HK-2 (cell line): ENCODE measurements around the gene NYNRIN.
"Not testable (repeated sequence)": the region's sequence is repeated elsewhere in the genome, so short reads cannot be mapped to it uniquely, and the experiment has no call there.

Experiments used
- DNase-seq: peaks from one replicate; pipeline ENCODE4 v3.0.0-alpha.2; 2018; ENCODE audit not compliant: unreplicated experiment

The NYNRIN gene

DNA sequence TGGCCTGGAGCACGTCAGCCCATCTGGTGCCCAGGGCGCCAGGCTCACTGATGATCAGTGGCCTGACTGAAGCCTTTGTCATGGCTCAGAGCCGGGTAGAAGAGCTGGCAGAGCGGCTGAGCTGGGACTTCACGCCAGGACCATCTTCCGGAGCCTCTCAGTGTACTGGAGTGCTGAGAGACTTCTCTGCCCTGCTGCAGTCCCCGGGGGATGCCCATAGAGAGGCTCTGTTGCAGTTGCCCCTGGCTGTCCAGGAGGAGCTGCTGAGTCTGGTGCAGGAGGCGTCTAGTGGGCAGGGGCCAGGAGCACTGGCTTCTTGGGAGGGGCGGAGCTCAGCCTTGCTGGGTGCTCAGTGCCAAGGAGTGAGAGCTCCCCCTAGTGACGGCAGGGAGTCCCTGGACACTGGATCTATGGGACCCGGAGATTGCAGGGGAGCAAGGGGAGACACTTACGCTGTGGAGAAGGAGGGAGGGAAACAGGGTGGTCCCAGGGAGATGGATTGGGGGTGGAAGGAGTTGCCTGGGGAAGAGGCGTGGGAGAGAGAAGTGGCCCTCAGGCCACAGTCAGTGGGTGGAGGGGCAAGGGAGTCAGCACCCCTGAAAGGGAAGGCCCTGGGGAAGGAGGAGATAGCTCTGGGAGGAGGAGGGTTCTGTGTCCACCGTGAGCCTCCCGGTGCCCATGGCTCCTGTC, 32.9 kb downstream of the NYNRIN start:
- DNase-seq = peak; percentile 89

DNA sequence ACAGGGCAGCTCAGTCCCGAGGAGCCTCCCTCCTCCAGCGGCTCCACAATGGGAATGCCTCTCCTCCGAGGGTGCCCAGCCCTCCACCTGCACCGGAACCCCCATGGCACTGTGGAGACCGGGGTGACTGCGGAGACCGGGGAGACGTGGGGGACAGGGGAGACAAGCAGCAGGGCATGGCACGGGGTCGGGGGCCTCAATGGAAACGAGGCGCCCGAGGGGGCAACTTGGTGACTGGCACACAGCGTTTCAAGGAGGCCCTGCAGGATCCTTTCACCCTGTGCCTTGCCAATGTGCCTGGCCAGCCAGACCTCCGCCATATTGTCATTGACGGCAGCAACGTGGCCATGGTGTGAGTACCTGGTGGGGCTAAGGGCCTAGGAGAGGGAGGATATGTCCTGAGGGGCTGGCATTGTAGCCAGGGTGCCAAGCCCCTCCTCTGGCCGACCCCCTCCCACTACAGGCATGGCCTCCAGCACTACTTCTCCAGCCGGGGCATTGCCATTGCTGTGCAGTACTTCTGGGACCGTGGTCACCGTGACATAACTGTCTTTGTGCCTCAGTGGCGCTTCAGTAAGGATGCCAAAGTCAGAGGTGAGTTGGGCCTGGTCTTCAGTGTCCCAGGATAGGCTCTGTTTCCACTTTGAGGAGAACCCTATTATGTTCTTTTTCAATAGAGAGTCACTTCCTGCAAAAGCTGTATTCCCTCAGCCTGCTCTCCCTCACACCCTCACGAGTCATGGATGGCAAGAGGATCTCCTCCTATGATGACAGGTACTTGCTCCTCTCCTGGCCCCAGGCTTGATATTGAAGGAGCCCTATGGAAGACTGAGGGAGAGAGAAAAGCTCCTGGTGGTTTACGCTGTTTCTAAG, 33.7 kb downstream of the NYNRIN start:
- DNase-seq = no peak

DNA sequence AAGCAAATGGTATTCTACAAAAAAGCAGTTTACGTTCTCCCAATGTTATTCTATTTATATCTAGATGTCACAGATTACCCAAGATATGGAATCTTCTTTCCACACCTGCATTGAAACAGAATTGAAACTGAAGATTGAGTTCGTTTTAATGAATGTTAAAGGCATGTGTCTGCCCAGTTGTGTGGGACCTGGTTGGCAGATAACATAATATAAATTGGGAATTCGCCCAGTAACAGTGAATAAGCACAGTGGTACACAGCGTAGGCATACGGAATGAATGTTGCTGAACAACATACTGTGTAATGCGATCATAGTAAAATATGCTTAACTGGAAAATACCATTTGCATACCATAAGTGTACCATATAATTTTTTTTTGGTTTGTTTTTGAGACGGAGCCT, 35.2 kb downstream of the NYNRIN start:
- DNase-seq = no peak

DNA sequence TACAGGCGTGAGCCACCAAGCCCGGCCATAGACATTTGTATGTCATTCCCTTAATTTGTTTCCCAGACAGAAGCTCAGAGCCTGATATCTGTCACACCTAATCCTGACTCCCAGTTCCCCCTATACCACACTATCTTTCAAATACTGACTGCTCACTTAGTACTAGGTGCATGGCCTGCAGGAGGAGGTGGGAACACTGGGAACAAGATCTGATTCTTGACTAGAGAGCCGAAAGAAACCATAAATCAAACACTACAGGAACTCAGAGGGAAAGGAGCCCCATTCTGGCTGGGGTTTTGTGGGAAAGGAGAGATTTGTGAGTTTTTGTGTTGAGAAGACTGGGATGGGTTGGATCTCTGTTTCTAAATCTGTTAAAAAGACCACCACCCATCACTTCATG, 35.9 kb downstream of the NYNRIN start:
- no peak for DNase-seq

DNA sequence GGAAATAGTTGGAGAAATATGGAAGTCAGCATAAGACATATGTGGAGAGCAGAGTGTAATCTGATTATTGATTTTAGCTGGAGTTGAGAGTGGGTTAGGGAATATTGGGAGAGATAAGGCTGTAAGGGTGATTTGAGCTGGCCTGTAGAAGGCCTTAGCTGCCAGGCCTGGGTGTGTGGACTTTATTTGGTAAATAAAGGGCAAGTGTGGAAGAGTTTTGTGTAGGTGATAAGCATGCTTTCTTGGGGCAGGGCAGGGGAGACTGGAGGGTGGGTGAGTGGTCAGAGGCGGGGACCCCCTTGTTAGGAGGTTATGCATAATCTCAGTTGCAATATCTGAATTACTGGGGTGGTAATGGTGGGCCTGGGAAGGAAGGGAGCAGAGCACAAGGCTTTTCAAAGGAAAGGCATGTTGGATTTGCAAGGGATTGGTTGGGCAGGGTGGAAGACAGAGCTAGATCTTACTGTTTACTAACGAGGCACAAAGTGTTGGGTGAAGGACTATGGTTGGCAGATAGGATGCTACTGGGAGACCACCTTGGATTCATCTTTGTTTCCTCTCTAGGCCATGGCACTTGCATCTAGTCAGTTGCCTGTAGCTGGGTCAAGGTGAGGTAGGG, 36.5 kb downstream of the NYNRIN start:
- no peak for DNase-seq

DNA sequence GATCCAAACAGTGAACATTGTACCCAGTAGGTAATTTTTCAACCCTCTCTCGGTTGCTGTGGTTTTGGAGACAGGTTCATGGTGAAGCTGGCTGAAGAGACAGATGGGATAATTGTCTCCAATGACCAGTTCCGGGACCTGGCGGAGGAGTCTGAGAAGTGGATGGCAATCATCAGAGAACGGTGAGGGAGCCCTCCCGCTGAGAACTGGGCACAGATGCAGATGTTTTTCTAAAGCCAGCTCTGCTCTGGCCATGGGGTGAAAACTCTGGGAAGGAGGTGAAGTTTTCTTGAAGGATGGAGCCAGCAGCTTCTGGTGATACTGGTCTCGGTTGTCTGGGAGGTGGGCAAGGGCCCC, 37.2 kb downstream of the NYNRIN start:
- DNase-seq = no peak

DNA sequence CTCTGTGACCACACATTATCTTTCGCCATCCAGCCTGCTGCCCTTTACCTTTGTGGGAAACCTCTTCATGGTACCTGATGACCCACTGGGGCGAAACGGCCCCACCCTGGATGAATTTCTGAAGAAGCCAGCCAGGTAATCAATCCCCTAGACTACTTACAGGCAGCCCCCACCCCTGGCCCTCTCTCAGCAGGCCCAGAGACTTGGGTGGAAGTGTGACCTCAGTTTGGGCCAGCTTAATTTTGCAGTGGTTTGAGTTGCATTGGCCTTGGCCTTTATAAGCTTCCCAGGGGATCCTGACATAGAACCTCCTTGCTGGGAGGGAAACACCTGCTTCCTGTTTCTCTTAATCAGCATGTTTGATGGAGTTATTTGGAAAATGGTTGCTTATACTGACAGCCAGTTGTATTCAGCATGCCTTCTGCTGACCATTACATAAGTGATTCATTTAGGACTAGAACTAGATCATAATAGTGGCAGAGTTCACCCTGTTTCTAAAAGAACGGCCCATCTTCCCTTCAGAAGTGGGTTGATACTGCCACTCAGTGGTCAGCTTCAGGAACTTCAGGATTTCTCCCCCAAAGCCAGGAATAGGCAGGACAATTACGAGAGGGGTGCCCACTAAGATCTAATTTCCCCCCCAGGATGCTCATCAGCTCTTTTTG, 37.7 kb downstream of the NYNRIN start:
- DNase-seq = peak; percentile 35

DNA sequence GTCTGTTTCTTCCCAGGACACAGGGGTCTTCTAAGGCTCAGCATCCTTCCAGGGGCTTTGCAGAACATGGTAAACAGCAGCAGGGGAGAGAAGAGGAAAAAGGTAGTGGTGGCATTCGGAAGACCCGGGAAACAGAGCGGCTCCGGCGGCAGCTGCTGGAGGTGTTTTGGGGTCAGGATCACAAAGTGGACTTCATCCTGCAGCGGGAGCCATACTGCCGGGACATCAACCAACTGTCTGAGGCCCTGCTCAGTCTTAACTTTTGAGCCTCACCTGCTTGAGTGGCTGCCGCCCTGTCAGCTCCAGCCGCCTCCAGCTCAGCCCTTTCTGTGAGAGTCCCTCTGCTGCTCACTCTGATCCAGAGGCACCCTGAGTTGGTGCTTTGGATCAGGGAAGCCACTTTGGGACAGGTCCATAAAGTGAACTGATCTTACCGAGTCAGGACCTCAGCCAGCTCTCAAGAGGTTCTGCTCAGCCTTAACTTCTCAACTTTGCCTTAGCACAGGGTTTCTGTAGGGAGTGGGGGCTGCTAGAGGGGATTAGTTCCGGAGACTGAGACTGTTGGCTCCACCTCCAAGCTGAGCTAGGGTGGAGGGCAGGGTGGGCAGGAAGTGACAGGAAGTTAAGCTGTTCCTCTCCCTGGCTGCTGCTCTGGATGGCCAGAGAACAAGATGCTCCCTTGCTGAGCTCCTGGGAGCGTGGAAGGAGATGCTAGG, 38.4 kb downstream of the NYNRIN start:
- no peak for DNase-seq

DNA sequence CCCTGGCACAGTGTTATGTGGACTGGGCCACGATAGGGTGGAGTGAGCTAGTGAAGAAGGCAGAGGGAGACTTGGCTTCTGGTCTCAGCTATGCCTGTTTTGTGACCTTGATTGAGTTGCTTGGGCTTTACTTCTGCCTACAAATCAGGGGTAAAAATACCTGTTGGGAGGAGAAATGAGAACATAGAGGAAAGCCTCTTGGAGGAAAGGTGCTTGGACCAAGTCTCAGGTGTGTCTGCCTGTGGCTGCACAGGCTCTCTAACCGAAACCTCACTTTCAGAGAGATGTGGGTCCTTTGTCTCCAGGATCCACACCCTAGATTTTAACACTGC, 38.9 kb downstream of the NYNRIN start:
- DNase-seq = no peak

DNA sequence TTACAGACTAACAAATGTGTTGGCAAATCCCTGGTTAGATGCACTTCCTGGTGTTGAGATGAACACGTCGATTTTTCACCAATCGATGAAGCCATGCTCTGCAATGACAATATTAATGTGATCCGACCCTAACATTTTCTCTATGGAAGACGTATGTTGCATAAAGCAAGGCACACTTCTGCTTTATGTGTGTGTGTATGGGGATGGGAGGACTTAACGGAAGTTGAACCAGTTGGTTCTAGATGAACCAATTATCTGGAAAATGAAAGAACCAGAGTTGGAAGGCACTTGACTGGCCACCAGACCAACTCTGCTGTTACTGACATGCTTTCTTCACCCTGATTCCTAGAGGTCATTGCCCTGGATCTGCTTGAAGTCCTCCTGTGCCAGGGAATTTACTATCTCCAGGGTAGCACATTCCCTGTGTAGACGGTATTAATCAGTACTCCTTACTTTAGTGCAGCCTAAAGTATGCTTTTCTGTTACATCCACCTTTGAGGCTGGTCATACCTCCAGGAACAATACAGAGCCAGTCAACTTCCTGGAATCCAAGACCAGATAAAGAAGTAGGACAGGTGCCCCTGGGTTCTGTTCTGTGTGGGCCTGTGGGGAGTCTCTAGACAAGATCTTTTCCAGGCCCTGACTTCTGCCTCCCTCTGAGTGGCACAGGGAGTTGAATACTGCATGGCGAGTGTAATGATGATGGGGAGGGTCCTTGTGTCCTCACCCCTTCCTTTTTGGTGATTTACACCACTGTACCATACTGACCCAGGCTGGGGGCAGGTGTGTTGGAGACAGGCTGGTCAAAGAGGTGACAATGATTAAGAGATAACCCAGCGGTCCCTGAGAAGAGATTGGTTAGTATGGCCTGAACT, 39.7 kb downstream of the NYNRIN start:
- DNase-seq = no peak

DNA sequence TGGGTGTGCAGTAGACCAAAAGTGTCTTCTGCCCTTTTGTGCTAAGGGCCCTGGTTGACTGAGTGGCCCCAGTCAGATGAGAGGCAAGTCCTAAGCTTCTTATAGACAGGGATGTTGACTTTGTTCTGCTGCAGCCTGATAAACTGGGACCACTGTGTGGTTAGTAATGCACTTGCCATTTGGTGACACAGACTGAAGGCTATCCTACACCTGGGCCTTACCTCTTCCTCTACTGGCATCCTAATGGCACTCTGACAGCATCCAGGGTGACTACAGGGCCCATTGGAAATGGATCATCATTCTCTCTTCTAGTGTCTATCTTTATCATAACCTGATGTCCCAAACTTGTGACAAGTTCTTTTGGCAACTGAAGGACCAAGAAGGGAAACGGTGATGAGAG, 40.5 kb downstream of the NYNRIN start:
- DNase-seq = no peak

DNA sequence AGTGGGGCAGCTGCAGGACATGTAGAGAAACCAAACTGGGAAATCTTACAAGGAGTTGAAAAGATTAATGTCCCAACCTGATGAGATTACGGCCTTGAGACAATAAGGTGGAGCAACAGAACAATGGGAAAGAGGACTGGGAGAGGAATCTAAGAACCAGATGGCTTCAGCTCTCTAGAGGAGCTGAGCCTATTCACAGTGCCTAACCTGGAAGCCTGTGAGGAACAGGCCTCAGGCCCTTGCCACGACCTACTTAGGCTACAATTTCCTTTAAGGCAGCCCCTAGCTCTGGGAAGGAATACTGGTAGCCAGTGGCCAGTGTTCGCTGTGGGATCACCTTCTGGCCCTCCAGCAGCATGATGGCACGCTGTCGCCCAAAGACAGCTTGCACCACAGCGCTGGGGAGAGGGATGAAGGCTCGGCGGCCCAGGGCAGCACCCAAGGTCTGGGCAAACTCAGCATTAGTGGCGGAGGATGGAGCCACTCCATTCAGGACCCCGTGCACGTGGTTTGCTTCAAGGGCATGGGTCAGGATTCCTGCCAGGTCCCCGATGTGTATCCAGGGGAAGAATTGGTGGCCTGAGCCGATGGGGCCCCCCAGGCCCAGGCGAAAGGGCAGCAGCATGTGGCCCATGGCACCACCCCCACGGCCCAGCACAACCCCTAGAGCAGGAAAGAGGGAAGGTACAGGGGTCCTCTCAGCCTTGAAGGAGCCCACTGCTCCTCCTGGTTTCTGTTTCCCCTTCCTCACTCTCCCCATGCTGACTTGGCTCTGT, 41.2 kb downstream of the NYNRIN start:
- DNase-seq = no peak

DNA sequence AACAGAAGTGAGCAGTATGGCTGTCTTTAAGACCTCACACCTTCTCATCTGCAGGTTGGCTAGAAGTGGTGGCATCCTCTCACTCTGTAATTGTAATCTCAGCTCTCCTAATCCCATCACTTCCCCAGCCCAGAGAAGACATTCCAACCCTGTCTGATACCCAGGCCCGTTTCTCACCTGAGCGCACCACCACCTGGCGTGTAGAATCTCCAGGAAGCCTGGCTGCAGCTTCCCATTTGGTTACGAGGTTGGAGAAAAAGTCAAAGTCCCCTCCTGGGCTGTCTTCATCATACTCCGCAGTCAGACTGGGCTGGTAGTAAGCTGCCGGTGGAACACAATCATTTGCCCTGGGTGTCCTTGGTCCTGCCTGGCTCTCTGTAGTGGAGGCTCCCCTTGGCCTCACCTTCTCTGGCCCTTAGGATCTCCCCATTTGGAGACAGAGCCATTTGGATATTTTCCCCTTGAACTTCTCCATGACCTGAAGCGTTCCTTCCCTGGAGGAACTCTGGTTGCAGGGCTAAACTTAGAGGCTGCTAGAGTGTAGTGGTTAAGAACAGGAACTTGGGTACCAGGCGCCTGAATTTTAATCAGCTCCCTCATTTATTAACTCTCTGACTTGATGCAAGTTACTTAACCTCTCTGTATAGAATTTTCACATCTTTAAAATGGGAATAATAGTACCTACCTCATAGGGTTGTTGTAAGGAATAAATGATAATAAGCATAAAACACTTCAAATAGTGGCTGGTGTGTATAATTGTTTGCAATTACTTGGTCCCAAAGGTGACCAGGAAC, 42.0 kb downstream of the NYNRIN start:
- DNase-seq = no peak

DNA sequence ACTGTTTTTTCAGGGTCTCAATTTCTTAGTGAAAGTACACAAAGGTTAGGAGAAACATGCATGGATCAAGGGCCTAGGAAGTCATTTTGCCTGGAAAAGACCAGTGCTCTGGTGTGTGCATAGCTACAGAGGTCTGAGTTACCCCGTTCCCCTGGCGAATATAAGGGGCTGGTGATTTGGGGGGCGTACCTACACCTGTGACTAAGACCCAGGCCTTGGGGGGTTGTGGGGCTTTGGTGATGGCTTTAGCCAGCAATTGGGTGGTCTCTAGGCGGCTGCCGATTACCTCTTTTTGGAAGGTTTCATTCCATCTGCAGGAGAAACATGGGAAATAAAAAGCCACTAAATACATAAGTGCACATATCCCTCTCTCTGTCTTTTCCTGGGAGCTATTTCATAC, 42.7 kb downstream of the NYNRIN start:
- no peak for DNase-seq

DNA sequence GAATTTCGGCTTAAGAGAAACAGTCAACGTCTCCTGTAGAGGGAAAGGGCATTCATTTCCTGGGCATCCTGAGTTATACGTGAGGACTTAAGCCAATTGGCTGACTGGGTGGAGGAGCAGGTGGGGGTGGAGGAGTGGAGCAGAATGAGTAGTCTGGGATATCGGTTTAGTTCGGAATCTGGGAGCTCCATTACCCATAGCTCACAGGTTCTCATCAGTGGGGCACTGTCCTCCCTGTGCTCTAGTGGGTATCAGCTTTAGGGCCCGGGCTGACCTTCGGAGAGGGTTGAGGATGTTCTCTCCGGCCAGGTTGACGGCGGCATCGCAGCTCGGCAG, 43.1 kb downstream of the NYNRIN start:
- DNase-seq = no peak

DNA sequence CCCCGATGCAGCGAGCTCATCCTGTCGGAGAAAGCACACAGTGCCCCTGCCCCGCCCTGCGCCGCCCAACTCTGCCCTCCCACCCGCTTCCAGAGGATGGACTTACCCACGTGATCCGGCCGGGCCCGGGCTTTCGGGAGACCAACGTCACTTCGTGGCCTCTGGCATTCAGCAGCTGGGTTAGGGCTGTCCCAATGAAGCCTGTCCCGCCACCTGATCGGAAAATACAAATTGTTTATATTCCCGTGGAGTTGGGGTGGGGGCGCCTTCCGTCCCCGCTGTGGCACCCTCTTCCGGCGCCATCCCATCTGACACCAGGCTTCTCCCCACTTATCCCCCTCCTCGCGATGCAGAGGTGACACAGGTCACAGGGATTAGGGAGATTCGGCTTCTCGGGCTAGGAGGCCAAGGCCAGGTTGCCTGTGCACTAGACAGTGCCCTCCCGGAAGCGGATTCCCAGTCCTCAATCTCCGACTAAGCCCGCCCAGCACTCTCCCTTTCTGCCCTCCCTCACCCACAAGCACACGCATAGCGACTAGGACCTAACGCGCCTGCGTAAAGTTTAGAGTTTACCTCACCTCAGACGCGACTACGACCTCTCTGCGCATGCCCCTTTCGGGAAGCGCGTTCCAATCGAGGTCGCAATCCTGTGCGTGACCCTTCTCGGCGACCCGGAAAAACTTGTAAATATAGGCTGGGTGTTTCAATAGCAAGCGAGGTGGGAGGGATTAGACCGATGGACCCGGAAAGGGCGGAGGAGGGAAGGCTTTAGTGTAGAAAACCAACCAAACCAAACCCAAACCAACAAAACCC, 43.6 kb downstream of the NYNRIN start, which contains the start of gene SDR39U1:
Gene SDR39U1, minus strand, starts transcription at position 537 of the 813 bp plus-strand sequence. Its CDS starts 7 bp downstream, at position 530.
- peak; percentile 96 for DNase-seq

DNA sequence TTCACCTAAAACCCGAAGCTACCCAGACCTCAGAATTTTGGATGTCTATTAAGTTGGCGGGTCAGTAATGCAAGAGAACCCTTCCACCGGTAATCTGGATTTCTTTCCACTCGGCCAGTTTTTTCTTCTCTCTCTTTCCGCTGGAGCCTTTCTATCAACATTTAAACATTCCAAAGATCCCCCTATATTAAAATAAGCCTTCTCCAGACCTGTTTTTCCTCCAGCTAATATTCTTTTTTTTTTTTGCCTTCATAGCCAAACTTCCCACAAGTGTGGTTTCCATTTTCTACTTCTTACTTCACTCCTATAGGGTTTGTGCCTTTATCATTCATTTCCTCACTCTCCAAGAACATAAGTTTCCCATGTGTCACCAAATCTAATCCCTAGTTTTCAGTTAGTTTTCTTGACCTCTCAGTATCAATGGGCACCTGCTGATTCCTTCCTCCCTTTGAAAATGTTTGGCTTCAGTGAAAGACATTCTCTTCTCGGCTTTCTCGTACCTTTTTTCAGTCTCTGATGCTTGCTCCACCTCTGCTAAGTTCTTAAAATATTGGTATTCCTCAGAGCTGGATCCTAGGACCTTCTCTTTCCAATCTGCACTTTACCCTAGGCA, 44.4 kb downstream of the NYNRIN start:
- no peak for DNase-seq

DNA sequence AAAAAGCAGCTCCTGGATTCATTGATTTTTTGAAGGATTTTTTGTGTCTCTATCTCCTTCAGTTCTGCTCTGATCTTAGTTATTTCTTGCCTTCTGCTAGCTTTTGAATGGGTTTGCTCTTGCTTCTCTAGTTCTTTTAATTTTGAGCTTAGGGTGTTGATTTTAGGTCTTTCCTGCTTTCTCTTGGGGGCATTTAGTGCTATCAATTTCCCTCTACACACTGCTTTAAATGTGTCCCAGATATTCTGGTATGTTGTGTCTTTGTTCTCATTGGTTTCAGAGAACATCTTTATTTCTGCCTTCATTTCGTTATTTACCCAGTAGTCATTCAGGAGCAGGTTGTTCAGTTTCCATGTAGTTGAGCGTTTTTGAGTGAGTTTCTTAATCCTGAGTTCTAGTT, 52.0 kb downstream of the NYNRIN start:
- DNase-seq = not testable (repeated sequence)
